SIG-M5 (cell line): ENCODE measurements around the gene VPS39.

Experiments
- DNase-seq: peaks from one replicate; lab custom pipeline; 2025; lab: John Stamatoyannopoulos, UW

The VPS39 gene

GRCh38 chr15:42130246-42130986, 77.7 kb downstream of the VPS39 start:
- DNase-seq = no peak

- DNase-seq = no peak
Measured at GRCh38 chr15:42129364-42129763, 78.7 kb downstream of the VPS39 start.

- DNase-seq = no peak
Measured at GRCh38 chr15:42128476-42128875, 79.6 kb downstream of the VPS39 start.

DNA sequence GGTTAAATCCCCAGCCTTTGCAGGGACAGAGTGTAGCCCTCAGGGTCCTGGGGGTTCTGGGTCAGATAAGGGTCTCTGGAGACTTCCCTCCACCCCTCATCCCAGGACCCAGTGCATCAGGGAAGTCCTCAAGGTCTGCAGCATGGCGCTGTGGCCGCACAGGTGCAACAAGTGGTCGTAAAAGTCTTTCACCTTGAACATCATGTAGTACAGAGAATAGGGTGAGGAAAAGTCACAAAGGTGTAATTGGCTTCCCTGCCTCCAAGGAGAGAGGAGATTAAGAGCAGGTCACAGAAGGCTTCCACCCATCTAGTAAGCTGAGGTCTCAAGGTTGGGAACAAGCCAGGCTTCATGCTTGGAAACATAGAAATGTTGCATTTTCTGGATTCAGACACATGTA, 84.6 kb downstream of the VPS39 start:
- no peak for DNase-seq

GRCh38 chr15:42121682-42122081, 86.4 kb downstream of the VPS39 start:
- DNase-seq = no peak

DNA sequence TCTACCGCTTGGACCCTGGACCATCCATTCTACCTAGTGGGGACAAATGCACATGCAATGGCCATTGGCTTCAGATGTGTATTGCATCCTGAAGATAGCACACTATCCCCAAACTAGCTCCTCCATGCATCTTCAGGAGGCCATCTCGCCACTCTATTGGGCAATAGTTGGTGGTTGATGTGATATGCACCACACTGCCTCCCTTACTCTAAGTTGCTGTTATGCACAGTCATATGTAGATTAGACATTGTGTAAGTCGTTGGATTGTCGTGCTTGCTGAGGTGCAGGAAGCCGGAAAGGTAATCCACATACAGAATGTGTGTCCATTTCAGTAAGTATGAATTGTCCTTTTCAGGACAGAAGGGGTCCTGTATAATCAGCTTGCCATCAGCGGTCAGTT, 87.1 kb downstream of the VPS39 start:
- peak; percentile 59 for DNase-seq

- DNase-seq = no peak
Measured at GRCh38 chr15:42120285-42120684, 87.8 kb downstream of the VPS39 start.

DNA sequence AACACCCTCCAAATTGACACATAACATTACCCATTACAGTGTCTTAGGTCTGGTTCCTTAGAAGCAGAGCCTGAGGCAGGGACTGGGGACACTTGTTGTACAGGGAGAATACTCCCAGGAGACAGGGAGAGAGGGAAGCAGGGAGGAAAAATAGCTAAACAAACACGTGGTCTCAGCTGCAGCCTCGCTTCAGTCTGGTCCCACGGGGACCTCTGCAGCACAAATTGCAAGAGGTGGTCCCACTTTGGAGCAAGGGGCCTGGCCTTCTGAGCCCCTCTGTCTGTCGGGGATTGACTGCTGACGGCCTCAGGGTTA, 88.7 kb downstream of the VPS39 start:
- no peak for DNase-seq

- DNase-seq = no peak
Measured at GRCh38 chr15:42118650-42119445, 89.3 kb downstream of the VPS39 start.

DNA sequence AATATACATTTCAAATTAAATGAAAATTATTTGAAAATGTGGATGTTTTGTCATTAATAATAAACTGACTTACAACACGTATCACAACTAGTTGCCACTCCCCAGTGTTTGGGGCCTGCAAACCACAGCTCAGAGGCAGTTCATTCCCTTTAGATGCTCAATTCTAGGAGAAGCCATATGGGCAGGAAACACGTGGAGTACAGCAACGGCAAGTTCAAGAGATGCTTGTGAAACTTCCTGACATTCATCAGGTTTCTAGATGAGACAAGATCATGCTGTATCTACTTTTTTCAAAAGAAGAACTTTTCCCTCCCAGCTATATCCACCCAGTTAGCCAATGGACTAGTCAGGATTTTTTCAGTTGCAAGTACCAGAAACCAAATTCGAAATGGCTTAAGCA, 96.2 kb downstream of the VPS39 start:
- peak; percentile 63 for DNase-seq

DNA sequence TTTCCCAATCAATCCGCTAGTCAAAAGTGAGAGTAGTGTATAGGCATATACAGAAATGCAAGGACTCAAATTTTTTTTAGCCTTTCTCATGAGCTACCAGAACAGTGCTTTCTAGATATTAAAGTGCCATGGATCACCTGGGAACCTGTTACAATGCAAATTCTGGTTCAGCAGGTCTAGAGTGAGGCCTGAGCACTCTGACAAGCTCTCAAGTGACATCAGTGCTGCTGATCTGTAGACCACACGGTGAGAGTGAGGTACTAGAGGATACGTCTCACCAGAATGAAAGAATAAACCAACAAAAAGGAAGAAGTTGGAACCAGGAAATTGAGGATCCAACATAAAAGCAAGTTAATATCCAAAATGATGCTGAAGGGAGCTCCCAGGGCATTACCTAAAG, 97.7 kb downstream of the VPS39 start:
- DNase-seq = no peak

GRCh38 chr15:42108806-42109205, 99.3 kb downstream of the VPS39 start:
- DNase-seq = no peak
